ENCODE measurements around the gene PCNX1.

The PCNX1 gene

DNA sequence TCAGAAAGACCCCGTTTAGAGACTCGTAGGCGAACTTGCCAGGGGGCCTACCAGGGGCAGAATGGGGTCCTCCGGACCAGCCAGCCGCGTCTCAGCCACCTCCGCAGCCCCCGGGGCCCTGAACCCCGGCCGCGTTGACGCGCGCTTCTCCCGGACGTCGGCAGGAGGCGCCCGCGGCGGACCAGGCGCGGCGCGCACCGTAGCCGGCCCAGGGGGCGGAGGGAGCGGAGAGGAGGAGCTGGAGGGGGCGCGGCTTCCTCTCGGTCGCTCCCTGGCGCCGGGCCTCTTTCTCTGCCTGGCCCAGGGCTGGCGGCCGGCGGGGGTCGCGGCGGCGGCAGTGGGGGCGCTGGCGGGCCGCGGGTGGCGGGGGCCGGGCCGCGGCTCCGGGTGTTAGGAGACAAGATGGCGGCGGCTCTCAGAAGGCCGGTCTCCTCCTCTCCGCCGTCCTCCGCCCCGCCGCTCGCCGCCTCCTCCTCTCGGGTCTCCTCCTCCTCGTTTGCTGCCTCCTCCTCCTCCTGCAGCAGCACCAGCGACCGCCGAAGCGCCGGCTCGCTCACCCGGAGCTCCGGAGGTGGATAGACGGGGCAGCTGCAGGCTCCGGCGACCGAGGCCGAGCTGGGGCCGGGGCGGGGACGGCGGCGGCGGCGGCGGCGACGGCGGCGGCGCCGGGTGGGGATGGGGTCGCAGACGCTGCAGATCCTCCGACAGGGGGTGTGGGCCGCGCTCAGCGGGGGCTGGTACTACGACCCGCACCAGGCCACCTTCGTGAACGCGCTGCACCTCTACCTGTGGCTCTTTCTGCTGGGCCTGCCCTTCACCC, at the start of gene PCNX1:
Gene PCNX1 (plus strand): TSS at position 284 of the 820 bp plus-strand sequence. CDS start 392 bp downstream, at position 676.
- CTCF ChIA-PET: interaction anchor here (0.6 to 1.7 kb wide), 16 partner anchors 10 to 249 kb away, joined by 3 to 7 read pairs (median 4); no protein-coding TSS in a partner anchor
- Histone ChIP-seq H3K9me3 (ENCODE audit: control insufficient read depth, insufficient read depth, low read depth, low read length) (no peaks in the 10 kb centered on the region), H3K36me3 (ENCODE audit: control insufficient read depth in 2 of 2, insufficient read depth in 1 of 2, low read length in 2 of 2) (no peaks in the 10 kb centered on the region), H3K27ac (ENCODE audit: extremely low read depth, low read depth, low read length) (peak within 1 kb of the TSS; percentile 94), H3K4me3 (ENCODE audit: low read depth, low read length) (peak within 1 kb of the TSS; percentile 97), H3K4me1 (ENCODE audit: control insufficient read depth, insufficient read depth, low read length) (peaks cover 19% of the 10 kb centered on the region)
- POLR2A ChIA-PET: interaction anchor here (0.5 to 1.4 kb wide), 4 partner anchors 8 to 98 kb away, joined by 3 to 8 read pairs (median 3); partner anchors contain the start of gene MAP3K9
- no peak for TF ChIP-seq ZNF670 (tag by site-specific recombination; IDR thresholded peaks at IDR 0.05; ENCODE audit: low read depth)
- TF ChIP-seq ZBTB7A (tag by site-specific recombination; IDR thresholded peaks at IDR 0.05; ENCODE audit: low read depth): no peak
- TF ChIP-seq ZNF529 (tag by site-specific recombination; IDR thresholded peaks at IDR 0.05; ENCODE audit: insufficient replicate concordance): no peak
- TF ChIP-seq SP3 (tag by site-specific recombination; IDR thresholded peaks at IDR 0.05): 0 out of 2 replicates have a peak, but pooled peaks have one; percentile 22
- TF ChIP-seq, protein P1, sequence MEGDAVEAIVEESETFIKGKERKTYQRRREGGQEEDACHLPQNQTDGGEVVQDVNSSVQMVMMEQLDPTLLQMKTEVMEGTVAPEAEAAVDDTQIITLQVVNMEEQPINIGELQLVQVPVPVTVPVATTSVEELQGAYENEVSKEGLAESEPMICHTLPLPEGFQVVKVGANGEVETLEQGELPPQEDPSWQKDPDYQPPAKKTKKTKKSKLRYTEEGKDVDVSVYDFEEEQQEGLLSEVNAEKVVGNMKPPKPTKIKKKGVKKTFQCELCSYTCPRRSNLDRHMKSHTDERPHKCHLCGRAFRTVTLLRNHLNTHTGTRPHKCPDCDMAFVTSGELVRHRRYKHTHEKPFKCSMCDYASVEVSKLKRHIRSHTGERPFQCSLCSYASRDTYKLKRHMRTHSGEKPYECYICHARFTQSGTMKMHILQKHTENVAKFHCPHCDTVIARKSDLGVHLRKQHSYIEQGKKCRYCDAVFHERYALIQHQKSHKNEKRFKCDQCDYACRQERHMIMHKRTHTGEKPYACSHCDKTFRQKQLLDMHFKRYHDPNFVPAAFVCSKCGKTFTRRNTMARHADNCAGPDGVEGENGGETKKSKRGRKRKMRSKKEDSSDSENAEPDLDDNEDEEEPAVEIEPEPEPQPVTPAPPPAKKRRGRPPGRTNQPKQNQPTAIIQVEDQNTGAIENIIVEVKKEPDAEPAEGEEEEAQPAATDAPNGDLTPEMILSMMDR (tag by site-specific recombination; IDR thresholded peaks at IDR 0.05): 0 out of 2 replicates have a peak, but pooled peaks have one; percentile 20
- TF ChIP-seq ZNF843 (tag by site-specific recombination; IDR thresholded peaks at IDR 0.05): no peak
- TF ChIP-seq GLIS2 (tag by site-specific recombination; IDR thresholded peaks at IDR 0.05): peak; percentile 47; the same call in 1 of the 2 replicates
- TF ChIP-seq ZNF768 (tag by site-specific recombination; IDR thresholded peaks at IDR 0.05): no peak
- no peak for TF ChIP-seq ZNF121 (tag by site-specific recombination; IDR thresholded peaks at IDR 0.05)
- TF ChIP-seq ZNF335 (tag by site-specific recombination; conservative IDR thresholded peaks at IDR 0.05): no peak
- no peak for TF ChIP-seq ZNF837 (tag by site-specific recombination; IDR thresholded peaks at IDR 0.05)
- TF ChIP-seq ZNF184 (tag by site-specific recombination; IDR thresholded peaks at IDR 0.05): no peak
- TF ChIP-seq ZXDB (tag by site-specific recombination; IDR thresholded peaks at IDR 0.05): no peak
- TF ChIP-seq, protein P2, sequence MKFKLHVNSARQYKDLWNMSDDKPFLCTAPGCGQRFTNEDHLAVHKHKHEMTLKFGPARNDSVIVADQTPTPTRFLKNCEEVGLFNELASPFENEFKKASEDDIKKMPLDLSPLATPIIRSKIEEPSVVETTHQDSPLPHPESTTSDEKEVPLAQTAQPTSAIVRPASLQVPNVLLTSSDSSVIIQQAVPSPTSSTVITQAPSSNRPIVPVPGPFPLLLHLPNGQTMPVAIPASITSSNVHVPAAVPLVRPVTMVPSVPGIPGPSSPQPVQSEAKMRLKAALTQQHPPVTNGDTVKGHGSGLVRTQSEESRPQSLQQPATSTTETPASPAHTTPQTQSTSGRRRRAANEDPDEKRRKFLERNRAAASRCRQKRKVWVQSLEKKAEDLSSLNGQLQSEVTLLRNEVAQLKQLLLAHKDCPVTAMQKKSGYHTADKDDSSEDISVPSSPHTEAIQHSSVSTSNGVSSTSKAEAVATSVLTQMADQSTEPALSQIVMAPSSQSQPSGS (tag by site-specific recombination; IDR thresholded peaks at IDR 0.05; ENCODE audit: low read depth): no peak
- no peak for TF ChIP-seq ZNF10 (tag by site-specific recombination; IDR thresholded peaks at IDR 0.05)
- 0 out of 2 replicates have a peak, but pooled peaks have one; percentile 10 for TF ChIP-seq KLF8 (tag by site-specific recombination; IDR thresholded peaks at IDR 0.05)
- no peak for TF ChIP-seq ZNF23 (tag by site-specific recombination; IDR thresholded peaks at IDR 0.05; ENCODE audit: borderline replicate concordance)
- TF ChIP-seq ZNF138 (tag by site-specific recombination; IDR thresholded peaks at IDR 0.05; ENCODE audit: borderline replicate concordance): no peak
- TF ChIP-seq ZNF660 (tag by site-specific recombination; IDR thresholded peaks at IDR 0.05): peak; percentile 28; the same call in 1 of the 2 replicates
- no peak for TF ChIP-seq ZNF214 (tag by site-specific recombination; IDR thresholded peaks at IDR 0.05; ENCODE audit: borderline replicate concordance)
- TF ChIP-seq, protein P3, sequence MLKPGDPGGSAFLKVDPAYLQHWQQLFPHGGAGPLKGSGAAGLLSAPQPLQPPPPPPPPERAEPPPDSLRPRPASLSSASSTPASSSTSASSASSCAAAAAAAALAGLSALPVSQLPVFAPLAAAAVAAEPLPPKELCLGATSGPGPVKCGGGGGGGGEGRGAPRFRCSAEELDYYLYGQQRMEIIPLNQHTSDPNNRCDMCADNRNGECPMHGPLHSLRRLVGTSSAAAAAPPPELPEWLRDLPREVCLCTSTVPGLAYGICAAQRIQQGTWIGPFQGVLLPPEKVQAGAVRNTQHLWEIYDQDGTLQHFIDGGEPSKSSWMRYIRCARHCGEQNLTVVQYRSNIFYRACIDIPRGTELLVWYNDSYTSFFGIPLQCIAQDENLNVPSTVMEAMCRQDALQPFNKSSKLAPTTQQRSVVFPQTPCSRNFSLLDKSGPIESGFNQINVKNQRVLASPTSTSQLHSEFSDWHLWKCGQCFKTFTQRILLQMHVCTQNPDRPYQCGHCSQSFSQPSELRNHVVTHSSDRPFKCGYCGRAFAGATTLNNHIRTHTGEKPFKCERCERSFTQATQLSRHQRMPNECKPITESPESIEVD (tag by site-specific recombination; IDR thresholded peaks at IDR 0.05): no peak
- TF ChIP-seq HOXC10 (CRISPR knock-in tag; IDR thresholded peaks at IDR 0.05): no peak
- no peak for TF ChIP-seq OVOL3 (tag by site-specific recombination; IDR thresholded peaks at IDR 0.05)
- TF ChIP-seq, protein P4, sequence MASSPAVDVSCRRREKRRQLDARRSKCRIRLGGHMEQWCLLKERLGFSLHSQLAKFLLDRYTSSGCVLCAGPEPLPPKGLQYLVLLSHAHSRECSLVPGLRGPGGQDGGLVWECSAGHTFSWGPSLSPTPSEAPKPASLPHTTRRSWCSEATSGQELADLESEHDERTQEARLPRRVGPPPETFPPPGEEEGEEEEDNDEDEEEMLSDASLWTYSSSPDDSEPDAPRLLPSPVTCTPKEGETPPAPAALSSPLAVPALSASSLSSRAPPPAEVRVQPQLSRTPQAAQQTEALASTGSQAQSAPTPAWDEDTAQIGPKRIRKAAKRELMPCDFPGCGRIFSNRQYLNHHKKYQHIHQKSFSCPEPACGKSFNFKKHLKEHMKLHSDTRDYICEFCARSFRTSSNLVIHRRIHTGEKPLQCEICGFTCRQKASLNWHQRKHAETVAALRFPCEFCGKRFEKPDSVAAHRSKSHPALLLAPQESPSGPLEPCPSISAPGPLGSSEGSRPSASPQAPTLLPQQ (tag by site-specific recombination; IDR thresholded peaks at IDR 0.05): no peak
- TF ChIP-seq YY2 (tag by site-specific recombination; IDR thresholded peaks at IDR 0.05): no peak
- TF ChIP-seq, protein P5, sequence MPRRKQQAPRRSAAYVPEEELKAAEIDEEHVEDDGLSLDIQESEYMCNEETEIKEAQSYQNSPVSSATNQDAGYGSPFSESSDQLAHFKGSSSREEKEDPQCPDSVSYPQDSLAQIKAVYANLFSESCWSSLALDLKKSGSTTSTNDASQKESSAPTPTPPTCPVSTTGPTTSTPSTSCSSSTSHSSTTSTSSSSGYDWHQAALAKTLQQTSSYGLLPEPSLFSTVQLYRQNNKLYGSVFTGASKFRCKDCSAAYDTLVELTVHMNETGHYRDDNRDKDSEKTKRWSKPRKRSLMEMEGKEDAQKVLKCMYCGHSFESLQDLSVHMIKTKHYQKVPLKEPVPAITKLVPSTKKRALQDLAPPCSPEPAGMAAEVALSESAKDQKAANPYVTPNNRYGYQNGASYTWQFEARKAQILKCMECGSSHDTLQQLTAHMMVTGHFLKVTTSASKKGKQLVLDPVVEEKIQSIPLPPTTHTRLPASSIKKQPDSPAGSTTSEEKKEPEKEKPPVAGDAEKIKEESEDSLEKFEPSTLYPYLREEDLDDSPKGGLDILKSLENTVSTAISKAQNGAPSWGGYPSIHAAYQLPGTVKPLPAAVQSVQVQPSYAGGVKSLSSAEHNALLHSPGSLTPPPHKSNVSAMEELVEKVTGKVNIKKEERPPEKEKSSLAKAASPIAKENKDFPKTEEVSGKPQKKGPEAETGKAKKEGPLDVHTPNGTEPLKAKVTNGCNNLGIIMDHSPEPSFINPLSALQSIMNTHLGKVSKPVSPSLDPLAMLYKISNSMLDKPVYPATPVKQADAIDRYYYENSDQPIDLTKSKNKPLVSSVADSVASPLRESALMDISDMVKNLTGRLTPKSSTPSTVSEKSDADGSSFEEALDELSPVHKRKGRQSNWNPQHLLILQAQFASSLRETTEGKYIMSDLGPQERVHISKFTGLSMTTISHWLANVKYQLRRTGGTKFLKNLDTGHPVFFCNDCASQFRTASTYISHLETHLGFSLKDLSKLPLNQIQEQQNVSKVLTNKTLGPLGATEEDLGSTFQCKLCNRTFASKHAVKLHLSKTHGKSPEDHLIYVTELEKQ (tag by site-specific recombination; IDR thresholded peaks at IDR 0.05; ENCODE audit: borderline replicate concordance): no peak
- TF ChIP-seq ZNF426 (tag by site-specific recombination; IDR thresholded peaks at IDR 0.05): no peak
- no peak for TF ChIP-seq ZNF549 (tag by site-specific recombination; IDR thresholded peaks at IDR 0.05)

Data from HEK293 (cell line).